H1 (cell line): ENCODE measurements around the gene ZNF426. TPM values are rescaled to one million over a fixed set of nuclear protein-coding genes. Genes with fewer than 3 reads are reported as not detected.

ENCODE experiments used
- CTCF ChIA-PET: fragments of 300-600 bp; sonication (Branson Sonifier 250); formaldehyde crosslinking; loops from one replicate; lab custom pipeline; 2021; ENCODE audit not compliant: partially characterized antibody; lab: Charles Lee
- POLR2A ChIA-PET: fragments of 300-600 bp; sonication (Branson Sonifier 250); formaldehyde crosslinking; loops from one replicate; lab custom pipeline; 2021; ENCODE audit warnings: inconsistent platforms; ENCODE audit not compliant: partially characterized antibody; lab: Charles Lee
- DNase-seq, 2 experiments: peaks; one replicate each; pipeline versions ENCODE4 v3.0.0 to v3.0.0-alpha.2; 2010 to 2022; ENCODE audit warnings: low spot score in 2 of 2, low read depth in 1 of 2, mixed read lengths in 1 of 2
- FAIRE-seq: peaks from 2 replicates; lab custom pipeline; 2011; peaks lifted over from hg19 to GRCh38; lab: Jason Lieb, UNC
- H2AFZ ChIP-seq: 2 replicates; pipeline ENCODE4 v1.8.1; 2012; ENCODE audit warnings: low read length, inconsistent platforms
- H2AK5ac ChIP-seq: 2 replicates; pipeline ENCODE4 v1.6.1; 2013; ENCODE audit warnings: low read depth, low read length
- H2BK120ac ChIP-seq: replicated peaks from 2 replicates; pipeline ENCODE3; 2013; ENCODE audit warnings: low read depth, low read length, inconsistent platforms
- H2BK12ac ChIP-seq: 2 replicates; pipeline ENCODE4 v1.6.1; 2013; ENCODE audit warnings: low read depth, low read length
- H2BK15ac ChIP-seq: 2 replicates; pipeline ENCODE4 v1.6.1; 2013; ENCODE audit warnings: low read length
- H2BK20ac ChIP-seq: 2 replicates; pipeline ENCODE4 v1.6.1; 2013; ENCODE audit warnings: low read length
- H2BK5ac ChIP-seq: 2 replicates; pipeline ENCODE4 v1.6.1; 2013; ENCODE audit warnings: low read depth, low read length
- H3K14ac ChIP-seq: 2 replicates; pipeline ENCODE4 v1.6.1; 2013; ENCODE audit warnings: inconsistent platforms; ENCODE audit not compliant: insufficient read length
- H3K18ac ChIP-seq: 2 replicates; pipeline ENCODE4 v1.6.1; 2013; ENCODE audit warnings: low read length; ENCODE audit errors: extremely low read depth
- H3K23ac ChIP-seq: 2 replicates; pipeline ENCODE4 v1.6.1; 2013; ENCODE audit warnings: inconsistent platforms; ENCODE audit not compliant: insufficient read length
- H3K23me2 ChIP-seq: 2 replicates; pipeline ENCODE4 v1.6.1; 2013; ENCODE audit warnings: low read depth, low read length
- H3K27ac ChIP-seq: 2 replicates; pipeline ENCODE4 v1.6.1; 2011; ENCODE audit warnings: low read depth, low read length, inconsistent platforms
- H3K27me3 ChIP-seq, 4 experiments: replicated peaks in 1 of 4; 1 replicate in 1 of 4; 2 replicates in 3 of 4; pipeline versions ENCODE4 v1.6.1 to v1.8.1; 2011 to 2013; ENCODE audit warnings: low read length in 3 of 4, mild to moderate bottlenecking in 3 of 4, inconsistent platforms in 2 of 4, mixed read lengths in 2 of 4, moderate library complexity in 1 of 4; ENCODE audit not compliant: control insufficient read depth in 3 of 4, insufficient read depth in 3 of 4; ENCODE audit errors: extremely low read depth in 1 of 4
- H3K36me3 ChIP-seq, 4 experiments: 2 replicates each; pipeline versions ENCODE4 v1.6.1 to v1.8.1; 2011 to 2013; ENCODE audit warnings: mild to moderate bottlenecking in 4 of 4, low read length in 3 of 4, moderate library complexity in 2 of 4, control low read depth in 1 of 4, inconsistent platforms in 1 of 4; ENCODE audit not compliant: insufficient read depth in 4 of 4, control insufficient read depth in 2 of 4
- H3K4ac ChIP-seq: replicated peaks from 2 replicates; pipeline ENCODE3; 2013; ENCODE audit warnings: low read length, low read depth, mixed read lengths, inconsistent platforms; ENCODE audit not compliant: insufficient read length
- H3K4me1 ChIP-seq, 4 experiments: replicated peaks in 1 of 4; 1 replicate in 1 of 4; 2 replicates in 3 of 4; pipeline versions ENCODE4 v1.6.1 to v1.8.1; 2011 to 2013; ENCODE audit warnings: low read length in 3 of 4, inconsistent platforms in 2 of 4, mixed read lengths in 1 of 4; ENCODE audit not compliant: insufficient read depth in 4 of 4, control insufficient read depth in 3 of 4
- H3K4me2 ChIP-seq, 2 experiments: 2 replicates each; pipeline versions ENCODE4 v1.6.1 to v1.8.1; 2011 to 2013; ENCODE audit warnings: low read depth in 2 of 2, low read length in 2 of 2, control low read depth in 1 of 2, inconsistent platforms in 1 of 2, mild to moderate bottlenecking in 1 of 2; ENCODE audit not compliant: insufficient read depth in 1 of 2
- H3K4me3 ChIP-seq, 4 experiments: fragments of 200-600, 300-600 bp in 1 of 4; sonication (generic), shearing (Covaris generic), sonication (Bioruptor Twin) in 1 of 4; 2 replicates each; pipeline versions ENCODE4 v1.5.1 to v1.8.1; 2011 to 2016; ENCODE audit warnings: low read length in 4 of 4, low read depth in 3 of 4, control low read depth in 2 of 4, inconsistent platforms in 2 of 4, mild to moderate bottlenecking in 2 of 4, mixed read lengths in 1 of 4, moderate library complexity in 1 of 4; ENCODE audit not compliant: insufficient read depth in 2 of 4; ENCODE audit errors: extremely low read depth in 1 of 4
- H3K56ac ChIP-seq: replicated peaks from 2 replicates; pipeline ENCODE3; 2013; ENCODE audit warnings: low read depth, mild to moderate bottlenecking, mixed read lengths, low read length, inconsistent platforms; ENCODE audit not compliant: insufficient read length
- H3K79me1 ChIP-seq: 2 replicates; pipeline ENCODE4 v1.6.1; 2013; ENCODE audit warnings: low read depth, low read length, control low read depth
- H3K79me2 ChIP-seq, 2 experiments: 2 replicates each; pipeline versions ENCODE4 v1.6.1 to v1.8.1; 2012 to 2013; ENCODE audit warnings: low read length in 2 of 2, mild to moderate bottlenecking in 2 of 2, inconsistent platforms in 1 of 2; ENCODE audit not compliant: insufficient read depth in 2 of 2, control insufficient read depth in 1 of 2
- H3K9ac ChIP-seq, 4 experiments: replicated peaks in 1 of 4; 1 replicate in 1 of 4; 2 replicates in 3 of 4; pipeline versions ENCODE4 v1.6.1 to v1.8.1; 2011 to 2013; ENCODE audit warnings: low read depth in 3 of 4, low read length in 3 of 4, control low read depth in 2 of 4, mild to moderate bottlenecking in 2 of 4, moderate library complexity in 2 of 4, inconsistent platforms in 1 of 4; ENCODE audit errors: extremely low read depth in 1 of 4
- H3K9me3 ChIP-seq, 2 experiments: 2 replicates each; pipeline versions ENCODE4 v1.6.1 to v1.8.1; 2012 to 2013; ENCODE audit warnings: mild to moderate bottlenecking in 2 of 2, moderate library complexity in 2 of 2, control low read depth in 1 of 2, inconsistent platforms in 1 of 2, low read depth in 1 of 2, low read length in 1 of 2, mixed read lengths in 1 of 2; ENCODE audit not compliant: insufficient read depth in 2 of 2
- H4K20me1 ChIP-seq, 2 experiments: replicated peaks in 1 of 2; 2 replicates each; pipeline versions ENCODE3 to v1.8.1; 2011 to 2013; ENCODE audit warnings: inconsistent platforms in 2 of 2, low read length in 2 of 2, mild to moderate bottlenecking in 1 of 2; ENCODE audit not compliant: insufficient read depth in 2 of 2, control insufficient read depth in 1 of 2
- H4K5ac ChIP-seq: 2 replicates; pipeline ENCODE4 v1.6.1; 2013; ENCODE audit warnings: low read length, low read depth, mixed read lengths, inconsistent platforms; ENCODE audit not compliant: insufficient read length
- H4K8ac ChIP-seq: 2 replicates; pipeline ENCODE4 v1.8.0; 2013; ENCODE audit warnings: mild to moderate bottlenecking, moderate library complexity, low read length, inconsistent platforms; ENCODE audit not compliant: insufficient read depth; ENCODE audit errors: extremely low read depth
- H4K91ac ChIP-seq: replicated peaks from 2 replicates; pipeline ENCODE3; 2013; ENCODE audit warnings: low read length, mixed read lengths, inconsistent platforms; ENCODE audit not compliant: insufficient read length
- ATF2 ChIP-seq: IDR thresholded peaks from 2 replicates; pipeline ENCODE4 v1.6.1; 2012; ENCODE audit warnings: low read length, inconsistent platforms
- BCL11A ChIP-seq, 2 experiments: IDR thresholded peaks; one replicate each; pipeline ENCODE4 v1.6.1; 2011; ENCODE audit warnings: low read depth in 2 of 2, low read length in 2 of 2, mild to moderate bottlenecking in 2 of 2
- CREB1 ChIP-seq: IDR thresholded peaks from 2 replicates; pipeline ENCODE4 v1.6.1; 2012; ENCODE audit warnings: inconsistent platforms
- EP300 ChIP-seq, 2 experiments: IDR thresholded peaks; 1 replicate in 1 of 2; 2 replicates in 1 of 2; pipeline ENCODE4 v1.6.1; 2011 to 2012; ENCODE audit warnings: low read depth in 2 of 2, low read length in 2 of 2, mild to moderate bottlenecking in 2 of 2, borderline replicate concordance in 1 of 2, inconsistent platforms in 1 of 2, moderate library complexity in 1 of 2
- POU5F1 ChIP-seq: IDR thresholded peaks from 2 replicates; pipeline ENCODE4 v1.6.1; 2011; ENCODE audit warnings: low read depth, mild to moderate bottlenecking, low read length, moderate library complexity
- RBBP5 ChIP-seq: IDR thresholded peaks from 2 replicates; pipeline ENCODE4 v1.7.1; 2012; ENCODE audit warnings: low read depth, mild to moderate bottlenecking, inconsistent platforms, low read length, moderate library complexity, borderline replicate concordance
- SAP30 ChIP-seq: fragments of 300-600 bp; sonication (generic); IDR thresholded peaks from 2 replicates; pipeline ENCODE4 v1.7.1; 2012; ENCODE audit warnings: low read length, moderate library complexity, mild to moderate bottlenecking, inconsistent platforms; ENCODE audit not compliant: insufficient read depth, insufficient replicate concordance
- SUZ12 ChIP-seq: fragments of 200-600 bp; sonication (generic); IDR thresholded peaks from 2 replicates; pipeline ENCODE4 v1.6.1; 2012; ENCODE audit warnings: mild to moderate bottlenecking, inconsistent platforms, low read length, moderate library complexity, mixed read lengths
- WGBS, 2 experiments: shearing (Covaris generic) in 1 of 2; methylation state at CpG; one replicate each; pipeline versions ENCODE4 v1.1.6 to v1.1.7; 2013 to 2015; ENCODE audit warnings: low lambda C conversion rate in 2 of 2, mixed read lengths in 2 of 2, inconsistent platforms in 1 of 2, low coverage in 1 of 2, missing lambda C conversion rate in 1 of 2; ENCODE audit not compliant: insufficient replicate concordance in 2 of 2, insufficient coverage in 1 of 2, insufficient read length in 1 of 2; ENCODE audit errors: extremely low coverage in 1 of 2, missing lambda C conversion rate in 1 of 2; 5-methylcytosine and 5-hydroxymethylcytosine counted together
- polyA plus RNA-seq, 7 experiments: library from polyadenylated mRNA; depleted of rRNA in 3 of 7; stranded (reverse) in 5 of 7; unstranded in 2 of 7; fragments of >200 nt in 5 of 7; fragments of 200-250 nt in 2 of 7; gene quantifications; 1 replicate in 5 of 7; 2 replicates in 1 of 7; 4 replicates in 1 of 7; pipeline versions ENCODE4 v1.2.1 to v1.2.3, GENCODE V29; 2011 to 2013; ENCODE audit warnings: missing spikeins in 2 of 7, mixed read lengths in 2 of 7
- total RNA-seq: library from RNA; stranded (reverse); fragmentation: NEBNext Ultra II Directional; extraction: Animal tissue kit (Norgen Biotek cat#: 25700); gene quantifications from 2 replicates; pipeline ENCODE4 v1.2.1, GENCODE V29; 2021
- TF ChIP-seq, protein P1 (sequence below): IDR thresholded peaks from 2 replicates; pipeline ENCODE4 v1.6.1; 2012; ENCODE audit warnings: inconsistent platforms
- TF ChIP-seq, protein P2 (sequence below): IDR thresholded peaks from 2 replicates; pipeline ENCODE4 v1.6.1; 2011; ENCODE audit warnings: low read depth, mild to moderate bottlenecking, low read length; ENCODE audit not compliant: insufficient read depth

ZNF426 gene
- total and polyA plus RNA-seq, 2 of the 8 experiments (the other 6 are each of a cell fraction or from before 2014, with no cell fraction given), result 3.6 to 27.9 TPM

GRCh38 chr19:9485140-9485539, 53.3 kb downstream of the ZNF426 start:
- POLR2A ChIA-PET, result no interaction called here
- WGBS, 2 experiments, result 66% methylated on average over 2 of the region's 2 CpGs; no CpG with 5 or more reads in 1 of the 2 experiments
- H4K8ac ChIP-seq, result no peak overlapping the region
- TF ChIP-seq RBBP5 (no peak), EP300 (IDR thresholded peaks at IDR 0.05; ENCODE audit: borderline replicate concordance in 1 of 2, low read depth in 2 of 2, low read length in 2 of 2) (no peak), BCL11A (IDR thresholded peaks at IDR 0.05; ENCODE audit: low read depth in 2 of 2, low read length in 2 of 2) (no peak), ATF2 (no peak), POU5F1 (no peak), CREB1 (no peak), SUZ12 (no peak), SAP30 (no peak)
- TF ChIP-seq, protein P1, sequence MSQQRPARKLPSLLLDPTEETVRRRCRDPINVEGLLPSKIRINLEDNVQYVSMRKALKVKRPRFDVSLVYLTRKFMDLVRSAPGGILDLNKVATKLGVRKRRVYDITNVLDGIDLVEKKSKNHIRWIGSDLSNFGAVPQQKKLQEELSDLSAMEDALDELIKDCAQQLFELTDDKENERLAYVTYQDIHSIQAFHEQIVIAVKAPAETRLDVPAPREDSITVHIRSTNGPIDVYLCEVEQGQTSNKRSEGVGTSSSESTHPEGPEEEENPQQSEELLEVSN, result no peak
- TF ChIP-seq, protein P2, sequence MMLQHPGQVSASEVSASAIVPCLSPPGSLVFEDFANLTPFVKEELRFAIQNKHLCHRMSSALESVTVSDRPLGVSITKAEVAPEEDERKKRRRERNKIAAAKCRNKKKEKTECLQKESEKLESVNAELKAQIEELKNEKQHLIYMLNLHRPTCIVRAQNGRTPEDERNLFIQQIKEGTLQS, result no peak

More at GRCh38 chr19:9485140-9485539, 53.3 kb downstream of the ZNF426 start:
- no peak overlapping the region for H3K4me3 ChIP-seq
- no peak overlapping the region for H3K27ac ChIP-seq
- H2BK12ac ChIP-seq, result no peak overlapping the region
- H3K4ac ChIP-seq, result no peak overlapping the region
- no peaks in the 10 kb centered on the region for H3K79me1 ChIP-seq
- no peak overlapping the region for H2AK5ac ChIP-seq
- H3K9me3 ChIP-seq, result peaks cover 39 to 60% of the 10 kb centered on the region in 2 experiments
- H3K23ac ChIP-seq, result no peak overlapping the region
- H4K91ac ChIP-seq, result no peak overlapping the region
- H3K27me3 ChIP-seq, result no peaks in the 10 kb centered on the region
- H3K36me3 ChIP-seq, result no peaks in the 10 kb centered on the region
- H3K56ac ChIP-seq, result no peak overlapping the region
- no peaks in the 10 kb centered on the region for H4K20me1 ChIP-seq
- no peak overlapping the region for H2BK120ac ChIP-seq
- no peaks in the 10 kb centered on the region for H3K4me1 ChIP-seq
- DNase-seq (no peak), FAIRE-seq (no peak)
- no peak overlapping the region for H3K18ac ChIP-seq
- H2AFZ ChIP-seq, result no peak overlapping the region
- CTCF ChIA-PET, result no interaction called here
- no peak overlapping the region for H3K4me2 ChIP-seq
- 0 out of 2 replicates have a peak, but pooled peaks cover 1% of the 10 kb centered on the region for H3K23me2 ChIP-seq
- H2BK20ac ChIP-seq, result no peak overlapping the region
- no peak overlapping the region for H2BK5ac ChIP-seq
- no peak overlapping the region for H4K5ac ChIP-seq
- no peaks in the 10 kb centered on the region for H3K79me2 ChIP-seq
- no peak overlapping the region for H3K9ac ChIP-seq
- no peak overlapping the region for H3K14ac ChIP-seq
- H2BK15ac ChIP-seq, result no peak overlapping the region
